HT1080 (cell line): ENCODE results near the gene TSGA10IP. TPM values are rescaled to one million over a fixed set of nuclear protein-coding genes. Genes with fewer than 3 reads are reported as not detected.

Experiments
- DNase-seq: peaks from one replicate; pipeline ENCODE4 v3.0.0-alpha.2; 2015; ENCODE audit warnings: low read depth
- polyA plus RNA-seq, 2 experiments: library from polyadenylated mRNA; depleted of rRNA; stranded (reverse); fragments of >200 nt; gene quantifications; 2 replicates each; pipeline ENCODE4 v1.2.3, GENCODE V29; 2015
- total RNA-seq: library from RNA; depleted of rRNA; stranded (reverse); fragments of >200 nt; shearing (Covaris generic); gene quantifications from 2 replicates; pipeline ENCODE4 v1.2.3, GENCODE V29; 2014; rRNA removed

Gene TSGA10IP
- 0.05 TPM in 1 of 2 replicates, not detected in the other for total RNA-seq
- polyA plus RNA-seq (2015; cell fraction: cytosol; rRNA removed) = 0.28 and 0.29 TPM in 2 replicates
- polyA plus RNA-seq (2015; cell fraction: nucleus; rRNA removed) = 0.35 TPM in 1 of 2 replicates, not detected in the other

GRCh38 chr11:65945430-65945911, at the start of gene TSGA10IP:
TSS of gene TSGA10IP (plus strand) at chr11:65945480. CDS start at chr11:65945676, 196 bp downstream.
- no peak for DNase-seq

- peak; percentile 40 for DNase-seq
Observed at GRCh38 chr11:65895482-65895981, 49.7 kb upstream of the TSGA10IP start.

GRCh38 chr11:65896034-65896999, 49.0 kb upstream of the TSGA10IP start:
- peak; percentile 29 for DNase-seq

- DNase-seq = peak; percentile 57
Observed at GRCh38 chr11:65897020-65897471, 48.2 kb upstream of the TSGA10IP start.

GRCh38 chr11:65898656-65899355, 46.5 kb upstream of the TSGA10IP start:
- no peak for DNase-seq

- peak; percentile 95 for DNase-seq
Observed at GRCh38 chr11:65899356-65900124, 45.7 kb upstream of the TSGA10IP start.

GRCh38 chr11:65900125-65900898, 45.0 kb upstream of the TSGA10IP start, which contains the start of gene FOSL1:
TSS of gene FOSL1 (minus strand) at chr11:65900388. CDS start at chr11:65900339, 49 bp downstream.
- peak; percentile 98 for DNase-seq

- DNase-seq = no peak
Observed at GRCh38 chr11:65900899-65901180, 44.4 kb upstream of the TSGA10IP start.

- peak; percentile 98 for DNase-seq
Observed at GRCh38 chr11:65903068-65903481, 42.2 kb upstream of the TSGA10IP start.

GRCh38 chr11:65903715-65904114, 41.6 kb upstream of the TSGA10IP start:
- DNase-seq = no peak

- peak; percentile 40 for DNase-seq
Observed at GRCh38 chr11:65906602-65907001, 38.7 kb upstream of the TSGA10IP start.

- DNase-seq = no peak
Observed at GRCh38 chr11:65907878-65908277, 37.4 kb upstream of the TSGA10IP start.

GRCh38 chr11:65911682-65912568, 33.4 kb upstream of the TSGA10IP start:
- peak; percentile 98 for DNase-seq

- peak; percentile 81 for DNase-seq
Observed at GRCh38 chr11:65912845-65913244, 32.4 kb upstream of the TSGA10IP start.

GRCh38 chr11:65915101-65915820, 30.0 kb upstream of the TSGA10IP start:
- no peak for DNase-seq

GRCh38 chr11:65915821-65916251, 29.4 kb upstream of the TSGA10IP start:
- DNase-seq = peak; percentile 99

- DNase-seq = peak; percentile 63
Observed at GRCh38 chr11:65916391-65916790, 28.9 kb upstream of the TSGA10IP start.

- DNase-seq = peak; percentile 55
Observed at GRCh38 chr11:65917077-65917433, 28.2 kb upstream of the TSGA10IP start.
